HG03025 (cell line): ENCODE measurements around the gene FMNL1.
"Not testable (repeated sequence)": the region's sequence is repeated elsewhere in the genome, so short reads cannot be mapped to it uniquely, and the experiment has no call there.

Source experiments
- ATAC-seq: cut with Tn5 transposase; IDR thresholded peaks from one replicate; pipeline ENCODE4 v1.9.1; 2021; ENCODE audit warnings: mild to moderate bottlenecking, moderate library complexity; ENCODE audit not compliant: unreplicated experiment, low FRiP score

Gene FMNL1

DNA sequence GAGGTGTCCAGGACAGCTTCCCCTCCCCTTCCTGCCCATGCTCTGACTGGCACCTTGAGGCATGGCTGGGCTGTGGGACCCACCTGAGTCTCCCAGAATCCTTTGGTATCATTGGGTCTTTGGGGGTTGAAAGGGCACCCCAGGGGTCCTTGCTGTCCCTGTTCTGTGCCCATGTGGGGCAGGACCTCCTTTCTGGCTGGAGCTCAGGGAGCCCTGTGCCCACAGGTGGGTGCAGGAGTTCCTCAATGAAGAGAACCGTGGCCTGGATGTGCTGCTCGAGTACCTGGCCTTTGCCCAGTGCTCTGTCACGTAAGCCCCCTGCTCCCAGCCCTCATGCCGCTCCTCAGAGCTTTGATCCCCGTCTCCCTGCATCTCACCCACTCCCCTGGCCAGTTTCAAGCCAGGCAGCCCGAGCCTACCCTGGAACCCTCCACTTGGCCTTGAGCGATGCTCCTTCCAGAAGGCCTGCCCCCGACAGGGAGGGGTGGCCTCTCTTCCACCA lies 11.8 kb downstream of the FMNL1 start:
- no peak for ATAC-seq

DNA sequence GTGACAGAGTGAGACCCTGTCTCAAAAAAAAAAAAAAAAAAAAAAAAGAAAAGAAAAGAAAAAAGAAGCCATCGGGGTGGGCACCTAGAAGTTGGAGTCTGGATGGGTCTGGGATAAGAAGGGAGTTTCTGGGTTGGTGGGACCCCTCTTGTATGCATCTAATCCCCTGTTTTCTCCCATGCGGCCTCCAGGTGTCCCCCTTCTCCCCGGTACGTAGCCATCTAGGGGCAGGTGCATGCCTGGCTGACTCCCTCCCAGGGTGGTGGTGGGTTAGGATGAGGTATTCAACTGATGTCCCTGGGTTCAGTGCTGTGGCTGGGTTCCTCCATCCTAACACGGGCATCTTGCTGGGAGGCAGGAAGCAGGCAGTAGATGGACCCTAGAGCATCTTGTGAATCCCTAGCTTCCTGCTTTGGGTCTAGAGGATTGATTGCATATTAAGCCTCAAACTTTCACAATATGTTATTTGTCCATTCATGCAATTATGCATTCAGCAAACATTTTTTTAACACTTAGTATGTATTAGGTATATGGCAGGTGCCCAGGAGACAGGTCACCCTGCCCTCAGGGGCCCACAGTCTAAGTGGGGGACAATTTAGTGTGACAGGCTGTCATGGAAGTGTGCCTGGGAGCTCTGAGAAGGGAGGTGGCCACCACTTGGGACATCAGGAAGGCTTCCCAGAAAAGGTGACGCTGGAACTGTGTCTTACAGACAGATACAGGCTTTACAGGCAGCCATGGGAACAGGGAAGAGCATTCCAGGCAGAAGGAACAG lies 13.1 kb downstream of the FMNL1 start:
- ATAC-seq, result no peak

DNA sequence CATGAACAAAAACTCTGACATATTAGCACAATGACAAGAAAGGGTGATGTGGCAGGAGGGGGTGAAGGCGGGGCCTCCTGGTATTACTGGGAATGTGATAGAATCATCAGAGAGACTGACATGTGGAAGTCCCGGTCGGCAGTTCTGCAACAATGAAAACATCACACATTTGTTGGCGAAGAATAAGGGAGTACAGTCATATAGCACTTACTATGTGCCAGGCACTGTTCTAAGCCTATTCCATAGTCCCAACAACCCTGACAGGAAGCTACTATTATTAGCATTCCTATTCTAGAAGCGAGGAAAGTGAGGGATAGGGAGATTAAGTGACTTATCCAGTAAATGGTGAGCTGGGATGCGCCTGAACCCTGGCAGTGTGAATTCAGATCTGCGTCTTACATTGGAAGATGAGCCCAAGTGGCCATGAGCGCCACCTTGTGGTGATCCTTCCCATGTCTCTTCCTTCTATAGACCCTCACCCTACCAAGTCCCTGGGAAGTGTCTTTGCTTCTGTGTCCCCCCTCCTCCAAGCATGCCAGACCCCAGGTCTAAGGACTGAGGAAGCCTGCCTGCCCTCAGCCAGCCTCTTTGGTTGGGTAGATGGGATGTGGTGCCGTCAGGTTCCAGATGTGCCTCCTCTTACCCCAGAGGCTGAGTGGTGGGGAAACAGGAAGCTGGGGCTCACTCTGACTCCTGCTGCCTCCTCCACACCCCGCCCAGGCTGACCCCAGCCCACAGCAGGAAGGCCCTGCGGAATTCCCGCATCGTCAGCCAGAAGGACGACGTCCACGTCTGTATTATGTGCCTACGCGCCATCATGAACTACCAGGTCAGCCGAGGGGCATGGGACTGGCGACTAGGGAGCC lies 14.0 kb downstream of the FMNL1 start:
- no peak for ATAC-seq

DNA sequence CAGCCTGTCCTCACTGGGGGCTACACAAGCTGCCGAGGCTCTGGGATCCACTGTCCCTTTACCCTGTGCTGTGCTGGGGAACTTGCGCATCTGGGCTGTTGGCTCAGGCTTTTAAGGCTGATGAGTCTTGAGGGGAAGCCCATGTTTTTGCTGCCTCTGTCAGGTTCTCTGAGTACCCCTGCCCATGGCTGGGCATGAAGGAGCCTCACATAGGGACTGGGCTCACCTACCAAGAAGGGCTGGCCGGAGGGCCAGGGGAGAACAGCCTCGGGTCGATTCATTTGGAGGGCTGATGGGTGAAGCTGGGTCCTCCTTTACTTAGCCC lies 14.6 kb downstream of the FMNL1 start:
- ATAC-seq, result no peak

DNA sequence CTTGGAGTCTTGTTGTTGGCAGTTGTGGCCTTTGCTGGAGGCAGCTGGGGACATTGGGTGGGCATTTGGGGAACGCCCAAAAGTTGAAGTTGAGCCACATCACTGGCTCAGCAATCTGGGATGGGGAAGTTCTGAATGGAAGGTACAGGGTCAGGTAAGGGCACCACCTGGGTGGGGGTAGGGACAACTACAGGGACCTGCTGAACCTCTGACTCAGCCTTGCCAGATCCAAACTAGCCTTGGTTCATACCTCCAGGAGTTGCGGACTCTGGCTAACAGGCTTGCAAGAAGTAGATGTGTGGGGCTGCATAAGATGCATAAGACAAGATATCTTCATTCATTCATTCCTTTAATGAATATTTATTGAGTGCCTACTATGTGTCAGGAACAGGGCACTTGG lies 16.0 kb downstream of the FMNL1 start:
- no peak for ATAC-seq

DNA sequence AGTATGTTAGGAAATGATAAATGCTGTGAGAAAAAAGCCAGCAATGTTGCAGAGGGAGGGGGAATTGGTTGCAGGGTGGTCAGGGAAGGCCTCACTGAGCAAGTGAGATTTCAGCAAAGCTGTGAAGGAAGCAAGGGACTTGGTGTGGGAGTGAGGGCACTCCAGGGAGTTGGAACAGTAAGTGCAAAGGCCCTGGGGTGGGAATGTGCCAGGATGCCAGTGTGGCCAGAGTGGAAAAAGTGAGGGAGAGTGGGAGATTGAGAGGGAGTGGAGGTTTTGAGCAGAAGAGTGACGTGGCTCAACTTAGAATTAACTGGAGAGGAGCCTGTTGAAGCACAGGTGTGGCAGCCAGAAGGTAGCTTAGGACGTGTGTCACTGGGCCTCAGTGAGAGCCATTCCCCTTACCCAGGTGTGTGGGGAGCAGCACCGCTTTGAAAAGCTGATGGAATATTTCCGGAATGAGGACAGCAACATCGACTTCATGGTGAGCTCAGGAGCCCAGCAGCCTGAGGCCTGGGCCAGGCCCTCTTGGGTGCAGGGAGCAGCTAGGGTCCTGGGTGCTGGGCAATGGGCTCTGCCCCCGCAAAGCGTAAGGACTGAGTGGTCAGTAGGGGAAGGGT lies 16.6 kb downstream of the FMNL1 start:
- no peak for ATAC-seq

DNA sequence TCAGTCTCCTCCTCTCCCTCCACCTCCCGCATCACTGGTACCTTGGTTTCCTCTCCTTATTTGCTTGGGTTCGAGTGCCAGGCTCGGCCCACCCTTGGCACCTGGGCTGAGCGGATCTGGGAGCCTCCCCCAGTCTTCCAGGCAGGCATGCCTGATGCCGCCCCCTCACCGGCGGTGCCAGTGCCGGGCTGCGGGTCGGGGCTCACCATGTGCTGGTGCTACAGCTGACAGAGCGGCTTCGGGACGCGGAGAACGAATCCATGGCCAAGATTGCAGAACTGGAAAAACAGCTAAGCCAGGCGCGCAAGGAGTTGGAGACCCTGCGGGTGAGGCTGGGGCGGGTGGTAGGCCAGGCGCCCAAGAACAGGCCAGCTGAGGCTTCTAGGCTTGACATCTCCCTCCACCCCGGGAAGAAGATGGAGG lies 19.2 kb downstream of the FMNL1 start:
- ATAC-seq, result no peak

DNA sequence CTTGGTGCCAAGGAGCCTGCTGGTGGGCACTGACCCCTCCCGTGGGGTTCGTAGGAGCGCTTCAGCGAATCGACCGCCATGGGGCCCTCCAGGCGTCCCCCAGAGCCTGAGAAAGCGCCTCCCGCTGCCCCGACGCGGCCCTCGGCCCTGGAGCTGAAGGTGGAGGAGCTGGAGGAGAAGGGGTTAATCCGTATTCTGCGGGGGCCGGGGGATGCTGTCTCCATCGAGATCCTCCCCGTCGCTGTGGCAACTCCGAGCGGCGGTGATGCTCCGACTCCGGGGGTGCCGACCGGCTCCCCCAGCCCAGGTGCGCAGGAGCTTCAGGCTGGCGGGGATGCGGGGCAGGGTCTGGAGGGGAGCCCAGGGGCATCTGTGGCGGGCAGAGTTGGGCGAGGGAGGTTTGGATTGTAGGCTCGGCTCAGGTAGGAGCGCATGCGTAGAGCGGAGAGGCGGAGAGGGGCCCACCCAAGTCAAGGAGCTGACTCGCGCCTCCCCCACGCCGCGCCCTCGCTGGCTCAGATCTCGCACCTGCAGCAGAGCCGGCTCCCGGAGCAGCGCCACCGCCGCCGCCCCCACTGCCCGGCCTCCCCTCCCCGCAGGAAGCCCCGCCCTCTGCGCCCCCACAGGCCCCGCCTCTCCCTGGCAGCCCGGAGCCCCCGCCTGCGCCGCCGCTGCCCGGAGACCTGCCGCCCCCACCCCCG lies 19.8 kb downstream of the FMNL1 start:
- no peak for ATAC-seq

DNA sequence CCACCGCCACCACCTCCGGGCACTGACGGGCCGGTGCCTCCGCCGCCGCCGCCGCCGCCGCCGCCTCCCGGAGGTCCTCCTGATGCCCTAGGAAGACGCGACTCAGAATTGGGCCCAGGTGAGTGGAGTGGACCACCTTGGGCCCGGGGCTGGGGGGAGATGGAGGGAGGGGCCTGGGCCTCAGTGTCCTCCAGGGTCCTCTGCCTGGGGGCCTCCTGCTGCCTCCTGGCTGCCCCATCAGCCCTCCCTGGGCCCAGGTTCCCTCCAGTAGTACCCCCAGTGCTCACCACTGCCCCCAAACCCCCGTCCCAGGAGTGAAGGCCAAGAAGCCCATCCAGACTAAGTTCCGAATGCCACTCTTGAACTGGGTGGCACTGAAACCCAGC lies 20.3 kb downstream of the FMNL1 start:
- no peak for ATAC-seq

DNA sequence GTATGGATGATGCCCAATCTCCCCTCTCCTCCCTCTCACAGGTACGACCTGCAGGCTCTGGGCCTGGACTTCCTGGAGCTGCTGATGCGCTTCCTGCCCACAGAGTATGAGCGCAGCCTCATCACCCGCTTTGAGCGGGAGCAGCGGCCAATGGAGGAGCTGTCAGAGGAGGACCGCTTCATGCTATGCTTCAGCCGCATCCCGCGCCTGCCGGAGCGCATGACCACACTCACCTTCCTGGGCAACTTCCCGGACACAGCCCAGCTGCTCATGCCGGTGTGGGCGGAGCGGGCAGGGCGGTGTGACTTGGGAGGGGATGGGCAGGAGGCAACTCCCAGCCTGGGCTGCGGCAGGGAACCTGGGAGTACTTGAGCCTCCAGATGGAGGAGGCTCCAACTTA lies 22.1 kb downstream of the FMNL1 start:
- ATAC-seq, result no peak

DNA sequence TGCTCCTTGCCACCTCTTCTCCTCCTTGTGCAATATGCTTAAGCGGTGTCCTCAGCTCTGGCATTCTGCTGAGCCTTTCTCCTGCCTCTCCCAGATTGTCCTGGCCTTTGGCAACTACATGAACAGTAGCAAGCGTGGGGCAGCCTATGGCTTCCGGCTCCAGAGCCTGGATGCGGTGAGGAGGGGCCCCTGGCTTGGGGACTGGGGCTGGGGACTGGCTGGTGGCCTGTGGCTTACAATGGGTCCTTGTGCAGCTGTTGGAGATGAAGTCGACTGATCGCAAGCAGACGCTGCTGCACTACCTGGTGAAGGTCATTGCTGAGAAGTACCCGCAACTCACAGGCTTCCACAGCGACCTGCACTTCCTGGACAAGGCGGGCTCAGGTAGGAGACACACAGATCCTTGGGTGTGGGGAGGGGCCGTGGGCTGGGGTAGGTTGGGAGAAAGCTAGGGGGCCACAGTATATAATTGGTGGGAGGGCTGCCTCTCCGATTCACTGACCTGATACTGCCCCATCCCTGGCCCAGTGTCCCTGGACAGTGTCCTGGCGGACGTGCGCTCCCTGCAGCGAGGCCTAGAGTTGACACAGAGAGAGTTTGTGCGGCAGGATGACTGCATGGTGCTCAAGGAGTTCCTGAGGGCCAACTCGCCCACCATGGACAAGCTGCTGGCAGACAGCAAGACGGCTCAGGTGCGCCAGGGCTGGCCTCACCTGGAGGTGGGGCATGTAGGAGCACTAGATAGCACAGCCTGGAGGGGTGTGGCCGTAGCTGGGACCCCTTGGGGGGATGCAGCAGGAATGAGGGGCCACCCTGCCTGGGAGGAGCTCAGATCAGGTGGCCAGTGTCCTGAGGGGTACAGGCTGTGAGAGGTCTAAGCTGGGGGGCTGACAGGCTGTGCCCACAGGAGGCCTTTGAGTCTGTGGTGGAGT lies 23.3 kb downstream of the FMNL1 start:
- ATAC-seq, result no peak

DNA sequence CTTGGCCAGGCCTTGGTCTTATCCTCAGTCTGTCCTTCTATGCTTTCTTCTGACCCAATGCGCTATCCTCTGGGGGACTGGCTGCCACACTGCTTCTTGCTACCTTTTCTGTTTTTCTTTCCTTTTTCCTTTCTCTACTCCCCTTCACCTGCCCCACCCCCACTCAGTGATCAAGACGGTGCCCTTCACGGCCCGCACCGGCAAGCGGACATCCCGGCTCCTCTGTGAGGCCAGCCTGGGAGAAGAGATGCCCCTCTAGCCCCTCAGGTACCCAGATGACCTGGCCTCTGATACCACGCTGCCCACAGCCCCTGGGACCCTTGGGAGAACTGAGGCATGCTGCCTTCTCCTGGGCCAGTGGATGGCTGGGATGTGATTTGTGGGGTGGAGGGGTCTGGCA lies 24.7 kb downstream of the FMNL1 start:
- ATAC-seq, result no peak

DNA sequence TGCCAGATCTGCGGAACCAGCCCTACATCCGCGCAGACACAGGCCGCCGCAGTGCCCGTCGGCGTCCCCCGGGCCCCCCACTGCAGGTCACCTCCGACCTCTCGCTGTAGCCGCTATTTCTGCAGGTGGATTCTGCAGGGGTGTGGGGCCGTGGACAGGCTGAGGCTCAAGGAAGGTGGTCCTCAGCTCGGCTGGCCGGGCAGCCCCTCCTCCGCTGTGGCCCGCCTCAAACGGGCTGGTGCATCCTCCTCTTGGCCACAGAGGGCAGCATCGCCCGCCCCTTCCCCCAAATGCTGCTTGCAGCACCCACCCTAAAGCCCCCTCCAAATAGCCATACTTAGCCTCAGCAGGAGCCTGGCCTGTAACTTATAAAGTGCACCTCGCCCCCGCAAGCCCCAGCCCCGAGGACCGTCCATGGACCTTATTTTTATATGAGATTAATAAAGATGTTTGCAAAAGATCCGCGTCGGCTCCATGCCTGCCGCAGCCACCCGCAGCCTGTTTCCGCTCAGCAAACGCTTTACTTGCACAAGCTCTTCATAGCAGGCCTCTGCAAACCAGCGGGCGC lies 25.3 kb downstream of the FMNL1 start:
- no peak for ATAC-seq

DNA sequence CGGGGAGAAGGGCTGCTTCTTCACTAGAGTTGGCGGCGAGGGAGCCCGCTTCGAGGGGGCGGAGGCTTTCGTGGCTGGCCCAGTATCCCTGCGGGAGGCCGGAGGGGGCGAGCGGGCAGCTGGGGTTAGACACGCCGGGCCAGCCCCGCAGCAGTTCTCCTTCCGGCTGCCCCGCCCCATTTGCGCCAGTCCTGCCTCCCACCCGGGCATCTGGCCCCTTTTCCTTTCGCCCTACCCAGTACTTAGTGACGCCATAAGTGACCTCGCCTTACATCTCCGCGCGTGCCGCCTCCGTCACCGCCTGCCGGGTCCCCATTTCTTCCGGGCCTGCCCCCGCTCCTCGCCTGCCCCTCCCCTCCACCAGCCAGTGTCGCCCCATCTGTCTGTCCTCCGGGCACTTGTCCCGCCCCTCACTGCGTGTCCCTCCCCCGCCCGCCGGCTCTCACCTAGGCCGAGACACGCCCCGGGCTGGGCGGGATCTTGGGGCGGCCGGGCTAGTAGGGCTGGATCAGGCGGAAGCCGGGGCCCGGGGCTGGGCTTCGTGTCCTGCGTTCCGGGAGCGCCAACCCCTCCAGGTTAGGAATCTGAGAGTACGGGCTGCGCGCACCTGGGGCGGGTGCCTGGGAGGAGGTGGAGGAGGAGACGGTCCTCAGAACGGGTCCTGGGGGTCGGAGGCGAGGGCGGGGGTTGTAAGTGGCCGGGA lies 25.9 kb downstream of the FMNL1 start:
- ATAC-seq, result peak; percentile 53

DNA sequence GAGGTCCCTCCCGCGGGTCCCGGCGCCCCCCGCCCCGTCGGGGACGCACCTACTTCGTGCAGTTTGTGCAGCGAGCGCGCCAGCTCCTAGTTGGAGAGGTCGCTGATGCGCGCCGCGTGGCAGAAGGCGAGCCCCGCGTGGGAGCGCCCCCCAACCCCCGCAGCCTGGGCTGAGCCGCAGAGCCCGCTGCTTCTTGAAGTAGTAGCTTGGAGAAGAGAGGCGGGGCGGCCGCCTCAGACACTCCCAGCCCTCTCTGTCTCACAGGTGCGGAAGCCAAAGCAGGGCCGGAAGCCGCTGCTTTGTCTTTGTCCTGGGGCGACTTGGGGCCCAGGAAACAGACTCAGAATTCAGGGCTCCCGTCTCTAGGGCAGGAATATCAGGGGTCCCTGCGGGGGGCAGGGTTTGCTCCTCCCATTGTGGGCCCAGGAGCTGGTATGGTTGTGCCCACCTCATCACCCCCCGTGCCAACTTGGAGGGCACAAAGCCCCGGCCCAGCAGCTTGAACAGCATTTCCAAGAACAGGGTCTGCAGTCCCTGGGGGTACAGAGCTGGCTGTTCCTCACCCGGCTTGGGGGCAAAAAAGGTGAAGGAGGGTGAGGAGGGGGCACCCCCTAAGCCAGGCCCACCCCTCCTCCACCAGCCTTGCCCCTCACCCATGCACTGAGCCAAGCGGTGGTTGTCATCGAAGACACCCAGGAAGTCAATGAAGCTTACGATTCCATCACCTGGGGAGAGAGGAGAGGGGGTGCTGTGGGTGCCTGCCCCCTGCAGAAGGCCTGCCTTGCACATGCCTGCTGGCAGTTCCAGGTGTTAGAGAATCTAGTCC lies 26.7 kb downstream of the FMNL1 start:
- ATAC-seq, result peak; percentile 45

DNA sequence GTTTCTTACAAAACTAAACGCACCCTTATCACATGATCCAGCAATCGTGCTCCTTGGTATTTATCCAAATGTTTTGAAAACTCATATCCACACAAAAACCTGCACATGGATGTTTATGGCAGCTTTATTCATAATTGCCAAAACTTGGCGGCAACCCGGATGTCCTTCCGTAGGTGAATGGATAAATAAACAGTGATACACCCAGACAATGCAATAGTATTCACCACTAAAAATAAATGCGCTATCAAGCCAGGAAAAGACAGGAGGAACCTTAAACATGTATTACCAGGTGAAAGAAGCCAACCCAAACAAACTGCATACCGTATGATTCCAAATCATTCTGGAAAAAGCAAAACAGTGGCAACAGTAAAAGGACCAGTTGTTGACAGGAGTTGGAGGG lies 30.2 kb downstream of the FMNL1 start:
- ATAC-seq, result no peak

DNA sequence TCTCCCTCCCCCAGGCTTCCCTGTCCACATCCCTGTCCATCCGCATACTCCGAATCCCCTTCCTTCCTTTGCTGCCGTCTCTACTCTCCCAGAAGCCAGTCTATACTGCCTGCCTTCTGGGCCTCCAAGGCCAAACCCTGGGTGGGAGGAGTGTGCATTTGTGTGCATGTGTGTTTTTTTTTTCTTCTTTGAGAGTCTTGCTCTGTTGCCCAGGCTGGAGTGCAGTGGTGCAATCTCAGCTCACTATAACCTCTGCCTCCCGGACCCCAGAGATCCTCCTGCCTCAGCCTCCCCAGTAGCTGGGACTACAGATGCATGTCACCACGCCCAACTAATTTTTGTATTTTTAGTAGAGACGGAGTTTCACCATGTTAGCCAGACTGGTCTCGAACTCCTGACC lies 31.6 kb downstream of the FMNL1 start:
- not testable (repeated sequence) for ATAC-seq

DNA sequence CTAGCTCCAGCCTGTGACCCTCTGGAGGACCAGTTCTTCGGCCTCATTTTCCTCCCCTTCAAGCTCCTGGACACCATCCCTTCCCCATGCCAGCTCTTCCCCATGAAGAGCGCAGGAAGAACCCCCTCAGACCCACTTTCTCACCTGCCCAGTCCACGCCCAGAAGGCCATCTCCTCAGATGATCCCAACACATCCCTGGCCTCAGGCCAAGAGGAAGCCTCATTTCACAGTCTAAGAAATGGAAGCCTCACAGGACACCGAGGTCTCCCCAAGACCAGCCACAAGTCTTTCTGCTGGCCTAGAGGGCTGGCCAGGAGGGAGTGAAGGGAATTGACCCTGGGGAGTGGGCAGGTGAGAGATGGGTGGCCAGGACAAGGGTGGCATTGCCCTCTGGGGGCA lies 32.2 kb downstream of the FMNL1 start:
- ATAC-seq, result no peak
